K562 (cell line): ENCODE data around the gene PRDM16. TPM values are rescaled to one million over a fixed set of nuclear protein-coding genes. Genes with fewer than 3 reads are reported as not detected.

Source experiments
- ETV5 ChIP-seq: sonication (generic); formaldehyde crosslinking; IDR thresholded peaks from 2 replicates; pipeline ENCODE4 v1.4.0; 2020; ENCODE audit warnings: low read depth, mild to moderate bottlenecking, missing genetic modification reagents
- FOSL1 ChIP-seq: fragments of 200-800 bp; sonication (Bioruptor generic); conservative IDR thresholded peaks from 2 replicates; pipeline ENCODE4 v1.6.1; 2016; ENCODE audit warnings: missing genetic modification characterization, missing compliant biosample characterization
- LARP7 ChIP-seq: fragments of 450-650 bp; IDR thresholded peaks from 2 replicates; pipeline ENCODE4 v1.6.1; 2016
- polyA plus RNA-seq, 8 experiments: library from polyadenylated mRNA; depleted of rRNA in 4 of 8; stranded (reverse) in 5 of 8; unstranded in 3 of 8; fragments of >200 nt; fragmentation: Nextera tagmentation in 2 of 8; fragmentation: Illumina TruSeq in 1 of 8; extraction: Ambion mirVana in 2 of 8; extraction: Trizol in 1 of 8; gene quantifications; 2 replicates each; pipeline versions ENCODE4 v1.2.1 to v1.2.3, GENCODE V29; 2011 to 2014; ENCODE audit warnings: inconsistent platforms in 1 of 8, missing spikeins in 1 of 8
- total RNA-seq, 7 experiments: library from RNA; depleted of rRNA in 6 of 7; stranded (reverse); fragments of >200 nt in 6 of 7; fragmentation: Illumina TruSeq in 2 of 7; extraction: Trizol in 2 of 7; gene quantifications; 2 replicates each; pipeline versions ENCODE4 v1.2.1 to v1.2.3, GENCODE V29; 2011 to 2021; ENCODE audit warnings: low replicate concordance in 1 of 7
- TF ChIP-seq, protein P1 (sequence below): fragments of 250-450 bp; sonication (Bioruptor Pico); IDR thresholded peaks from 2 replicates; pipeline ENCODE4 v1.5.0; 2020; ENCODE audit warnings: mild to moderate bottlenecking, borderline replicate concordance
- TF ChIP-seq, protein P2 (sequence below), 2 experiments: fragments of 450-650 bp in 1 of 2; sonication (generic) in 1 of 2; formaldehyde crosslinking in 1 of 2; IDR thresholded peaks; 2 replicates each; pipeline versions ENCODE4 v1.7.1 to v1.9.0; 2016 to 2022; ENCODE audit warnings: inconsistent platforms in 1 of 2, mild to moderate bottlenecking in 1 of 2, missing genetic modification reagents in 1 of 2

Gene PRDM16
- total and polyA plus RNA-seq, 9 of the 15 experiments (the other 6 are each of a cell fraction or from before 2014, with no cell fraction given): 0.10 to 0.27 TPM; not detected in 7

- no peak for TF ChIP-seq ETV5 (CRISPR knock-in tag)
- TF ChIP-seq, protein P1, sequence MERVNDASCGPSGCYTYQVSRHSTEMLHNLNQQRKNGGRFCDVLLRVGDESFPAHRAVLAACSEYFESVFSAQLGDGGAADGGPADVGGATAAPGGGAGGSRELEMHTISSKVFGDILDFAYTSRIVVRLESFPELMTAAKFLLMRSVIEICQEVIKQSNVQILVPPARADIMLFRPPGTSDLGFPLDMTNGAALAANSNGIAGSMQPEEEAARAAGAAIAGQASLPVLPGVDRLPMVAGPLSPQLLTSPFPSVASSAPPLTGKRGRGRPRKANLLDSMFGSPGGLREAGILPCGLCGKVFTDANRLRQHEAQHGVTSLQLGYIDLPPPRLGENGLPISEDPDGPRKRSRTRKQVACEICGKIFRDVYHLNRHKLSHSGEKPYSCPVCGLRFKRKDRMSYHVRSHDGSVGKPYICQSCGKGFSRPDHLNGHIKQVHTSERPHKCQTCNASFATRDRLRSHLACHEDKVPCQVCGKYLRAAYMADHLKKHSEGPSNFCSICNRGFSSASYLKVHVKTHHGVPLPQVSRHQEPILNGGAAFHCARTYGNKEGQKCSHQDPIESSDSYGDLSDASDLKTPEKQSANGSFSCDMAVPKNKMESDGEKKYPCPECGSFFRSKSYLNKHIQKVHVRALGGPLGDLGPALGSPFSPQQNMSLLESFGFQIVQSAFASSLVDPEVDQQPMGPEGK (CRISPR knock-in tag): no peak
- TF ChIP-seq, protein P2, sequence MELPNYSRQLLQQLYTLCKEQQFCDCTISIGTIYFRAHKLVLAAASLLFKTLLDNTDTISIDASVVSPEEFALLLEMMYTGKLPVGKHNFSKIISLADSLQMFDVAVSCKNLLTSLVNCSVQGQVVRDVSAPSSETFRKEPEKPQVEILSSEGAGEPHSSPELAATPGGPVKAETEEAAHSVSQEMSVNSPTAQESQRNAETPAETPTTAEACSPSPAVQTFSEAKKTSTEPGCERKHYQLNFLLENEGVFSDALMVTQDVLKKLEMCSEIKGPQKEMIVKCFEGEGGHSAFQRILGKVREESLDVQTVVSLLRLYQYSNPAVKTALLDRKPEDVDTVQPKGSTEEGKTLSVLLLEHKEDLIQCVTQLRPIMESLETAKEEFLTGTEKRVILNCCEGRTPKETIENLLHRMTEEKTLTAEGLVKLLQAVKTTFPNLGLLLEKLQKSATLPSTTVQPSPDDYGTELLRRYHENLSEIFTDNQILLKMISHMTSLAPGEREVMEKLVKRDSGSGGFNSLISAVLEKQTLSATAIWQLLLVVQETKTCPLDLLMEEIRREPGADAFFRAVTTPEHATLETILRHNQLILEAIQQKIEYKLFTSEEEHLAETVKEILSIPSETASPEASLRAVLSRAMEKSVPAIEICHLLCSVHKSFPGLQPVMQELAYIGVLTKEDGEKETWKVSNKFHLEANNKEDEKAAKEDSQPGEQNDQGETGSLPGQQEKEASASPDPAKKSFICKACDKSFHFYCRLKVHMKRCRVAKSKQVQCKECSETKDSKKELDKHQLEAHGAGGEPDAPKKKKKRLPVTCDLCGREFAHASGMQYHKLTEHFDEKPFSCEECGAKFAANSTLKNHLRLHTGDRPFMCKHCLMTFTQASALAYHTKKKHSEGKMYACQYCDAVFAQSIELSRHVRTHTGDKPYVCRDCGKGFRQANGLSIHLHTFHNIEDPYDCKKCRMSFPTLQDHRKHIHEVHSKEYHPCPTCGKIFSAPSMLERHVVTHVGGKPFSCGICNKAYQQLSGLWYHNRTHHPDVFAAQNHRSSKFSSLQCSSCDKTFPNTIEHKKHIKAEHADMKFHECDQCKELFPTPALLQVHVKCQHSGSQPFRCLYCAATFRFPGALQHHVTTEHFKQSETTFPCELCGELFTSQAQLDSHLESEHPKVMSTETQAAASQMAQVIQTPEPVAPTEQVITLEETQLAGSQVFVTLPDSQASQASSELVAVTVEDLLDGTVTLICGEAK (IDR thresholded peaks at IDR 0.05): no peak
- TF ChIP-seq, protein P2 (CRISPR knock-in tag; IDR thresholded peaks at IDR 0.05): no peak
- TF ChIP-seq LARP7: no peak
- no peak for TF ChIP-seq FOSL1 (tag)
Measured at GRCh38 chr1:3472906-3473305, 403.9 kb downstream of the PRDM16 start (continued).
